Tibial artery (tissue), 4 donors: ENCODE results near the gene FLG.

Experiments
- DNase-seq, 2 donors: peaks; one replicate each; pipeline ENCODE4 v3.0.0-alpha.2; 2019
- H3K27ac ChIP-seq, 2 donors: fragments of 200-600 bp; sonication (generic) in 1 of 2; 1 replicate in 1 of 2; 2 replicates in 1 of 2; pipeline ENCODE4 v1.5.1; 2018 to 2019; ENCODE audit warnings: mild to moderate bottlenecking in 1 of 2
- H3K27me3 ChIP-seq, 2 donors: fragments of 200-600 bp; sonication (generic) in 1 of 2; one replicate each; pipeline versions ENCODE4 v1.5.1 to v1.6.0; 2016 to 2019
- H3K36me3 ChIP-seq, 3 donors: fragments of 200-600 bp; sonication (generic) in 2 of 3; one replicate each; pipeline ENCODE4 v1.5.1; 2016 to 2019; ENCODE audit warnings: mild to moderate bottlenecking in 2 of 3
- H3K4me1 ChIP-seq, 4 donors: fragments of 200-600 bp; sonication (generic) in 2 of 4; 1 replicate in 3 of 4; 2 replicates in 1 of 4; pipeline ENCODE4 v1.5.1; 2016 to 2019
- H3K4me3 ChIP-seq, 2 donors: fragments of 200-600 bp; sonication (generic) in 1 of 2; 1 replicate in 1 of 2; 2 replicates in 1 of 2; pipeline ENCODE4 v1.5.1; 2018 to 2019; ENCODE audit warnings: mild to moderate bottlenecking in 2 of 2
- H3K9me3 ChIP-seq, 3 donors: fragments of 200-600 bp; sonication (generic) in 1 of 3; one replicate each; pipeline ENCODE4 v1.5.1; 2016 to 2019
- intact Hi-C: fragments of 100-400 bp; cut with DNase I; formaldehyde crosslinking; loops from one replicate; pipeline ENCODE4 v1.15.0; 2023; ENCODE audit warnings: low total_unique reads
- TF ChIP-seq, protein P1 (sequence below), 2 experiments: fragments of 200-600 bp in 1 of 2; fragments of 450-650 bp in 1 of 2; IDR thresholded peaks; one replicate each; pipeline ENCODE4 v1.5.1; 2017 to 2019; ENCODE audit warnings: antibody characterized with exemption in 2 of 2, mild to moderate bottlenecking in 1 of 2, moderate library complexity in 1 of 2

FLG gene

GRCh38 chr1:152325111-152325510, at the start of gene FLG:
Gene FLG (minus strand): TSS chr1:152325239. CDS start chr1:152315456, 9,783 bp downstream.
- Histone ChIP-seq H3K27me3 (no peaks in the 10 kb centered on the region), H3K9me3 (no peaks in the 10 kb centered on the region), H3K36me3 (no peaks in the 10 kb centered on the region), H3K27ac (no peak within 1 kb of the TSS), H3K4me3 (no peak within 1 kb of the TSS), H3K4me1 (no peaks in the 10 kb centered on the region)
- TF ChIP-seq, protein P1, sequence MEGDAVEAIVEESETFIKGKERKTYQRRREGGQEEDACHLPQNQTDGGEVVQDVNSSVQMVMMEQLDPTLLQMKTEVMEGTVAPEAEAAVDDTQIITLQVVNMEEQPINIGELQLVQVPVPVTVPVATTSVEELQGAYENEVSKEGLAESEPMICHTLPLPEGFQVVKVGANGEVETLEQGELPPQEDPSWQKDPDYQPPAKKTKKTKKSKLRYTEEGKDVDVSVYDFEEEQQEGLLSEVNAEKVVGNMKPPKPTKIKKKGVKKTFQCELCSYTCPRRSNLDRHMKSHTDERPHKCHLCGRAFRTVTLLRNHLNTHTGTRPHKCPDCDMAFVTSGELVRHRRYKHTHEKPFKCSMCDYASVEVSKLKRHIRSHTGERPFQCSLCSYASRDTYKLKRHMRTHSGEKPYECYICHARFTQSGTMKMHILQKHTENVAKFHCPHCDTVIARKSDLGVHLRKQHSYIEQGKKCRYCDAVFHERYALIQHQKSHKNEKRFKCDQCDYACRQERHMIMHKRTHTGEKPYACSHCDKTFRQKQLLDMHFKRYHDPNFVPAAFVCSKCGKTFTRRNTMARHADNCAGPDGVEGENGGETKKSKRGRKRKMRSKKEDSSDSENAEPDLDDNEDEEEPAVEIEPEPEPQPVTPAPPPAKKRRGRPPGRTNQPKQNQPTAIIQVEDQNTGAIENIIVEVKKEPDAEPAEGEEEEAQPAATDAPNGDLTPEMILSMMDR (IDR thresholded peaks at IDR 0.05), result no peak
- no peak for DNase-seq
- intact Hi-C loops, result no loop called here

DNA sequence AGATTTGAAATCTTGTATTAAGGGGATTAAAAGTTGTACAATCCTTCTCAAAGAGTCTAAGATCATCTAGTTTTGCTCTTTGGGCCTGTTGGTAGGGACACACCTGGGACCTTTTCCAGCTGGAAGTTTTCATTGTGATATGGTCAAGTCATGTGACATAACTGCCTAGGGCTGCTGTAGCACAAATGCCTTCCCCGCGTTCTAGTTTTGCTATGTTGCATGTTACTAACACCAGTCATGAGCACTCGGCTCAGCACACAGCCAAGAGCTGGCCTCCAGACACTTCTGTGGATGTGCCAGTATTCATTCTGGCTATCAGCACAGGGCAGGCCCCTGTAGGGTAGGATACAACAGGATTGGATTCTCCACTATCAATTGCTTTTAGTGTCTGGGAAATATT, 49.4 kb upstream of the FLG start:
- no peak overlapping the region for H3K4me3 ChIP-seq
- TF ChIP-seq, protein P1 (IDR thresholded peaks at IDR 0.05), result no peak
- peaks cover 0 to 6% (median 0%) of the 10 kb centered on the region in 3 donors for H3K9me3 ChIP-seq
- intact Hi-C loops, result no loop called here
- no peaks in the 10 kb centered on the region for H3K36me3 ChIP-seq
- H3K27ac ChIP-seq, result no peak overlapping the region
- DNase-seq, result no peak
- no peaks in the 10 kb centered on the region for H3K27me3 ChIP-seq
- no peaks in the 10 kb centered on the region for H3K4me1 ChIP-seq

DNA sequence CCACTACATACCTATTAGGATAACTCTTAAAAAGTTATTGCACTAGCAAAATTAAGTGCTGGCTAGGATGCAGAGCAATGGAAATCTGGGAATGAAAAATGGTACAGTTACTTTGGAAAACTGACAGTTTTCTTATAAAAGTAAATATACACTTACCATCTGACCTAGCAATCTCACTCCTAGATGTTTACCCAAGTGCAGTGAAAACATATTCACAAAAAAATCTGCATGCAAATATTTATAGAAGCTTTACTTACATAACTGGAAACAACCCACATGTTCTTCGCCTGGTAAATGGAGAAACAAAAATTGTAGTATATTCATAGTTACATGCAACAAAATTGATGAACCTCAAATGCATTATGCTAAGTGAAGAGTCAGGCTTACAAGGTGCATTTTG, 47.6 kb upstream of the FLG start:
- no peak overlapping the region for H3K27ac ChIP-seq
- no peak for DNase-seq
- H3K27me3 ChIP-seq, result no peaks in the 10 kb centered on the region
- no peaks in the 10 kb centered on the region for H3K4me1 ChIP-seq
- TF ChIP-seq, protein P1 (IDR thresholded peaks at IDR 0.05), result no peak
- H3K9me3 ChIP-seq, result peaks cover 0 to 14% (median 4%) of the 10 kb centered on the region in 3 donors
- H3K36me3 ChIP-seq, result no peaks in the 10 kb centered on the region
- intact Hi-C loops, result no loop called here
- no peak overlapping the region for H3K4me3 ChIP-seq

DNA sequence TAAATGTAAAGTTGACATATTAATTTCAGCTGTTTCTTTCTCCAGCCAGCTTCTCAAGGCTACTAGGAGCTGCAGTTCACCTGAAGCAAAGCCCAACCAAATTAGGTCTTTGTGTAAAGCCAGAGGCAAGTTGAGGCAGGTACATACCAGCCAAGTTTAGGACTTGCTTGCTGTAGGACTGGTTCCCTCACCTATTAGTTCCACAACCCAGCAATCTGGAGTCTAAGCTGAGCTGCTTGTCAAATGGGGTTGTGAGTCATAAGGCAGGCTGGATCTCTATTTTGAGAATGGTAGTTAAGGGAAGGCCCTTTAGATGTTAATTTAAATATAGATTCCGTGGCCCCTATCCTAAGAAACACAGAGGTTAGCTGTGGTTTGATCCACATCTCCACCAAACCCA, 42.4 kb upstream of the FLG start:
- TF ChIP-seq, protein P1 (IDR thresholded peaks at IDR 0.05), result no peak
- no peak overlapping the region for H3K4me3 ChIP-seq
- H3K27me3 ChIP-seq, result no peaks in the 10 kb centered on the region
- H3K9me3 ChIP-seq, result peaks cover 0 to 14% (median 4%) of the 10 kb centered on the region in 3 donors
- no peaks in the 10 kb centered on the region for H3K36me3 ChIP-seq
- H3K27ac ChIP-seq, result no peak overlapping the region
- no peaks in the 10 kb centered on the region for H3K4me1 ChIP-seq
- intact Hi-C loops, result no loop called here
- DNase-seq, result no peak

GRCh38 chr1:152359906-152360305, 34.9 kb upstream of the FLG start, which contains the start of gene FLG2:
Gene FLG2 (minus strand): TSS chr1:152360006. CDS start chr1:152358884, 1,122 bp downstream.
- intact Hi-C loops, result no loop called here
- Histone ChIP-seq H3K27ac (no peak within 1 kb of the TSS), H3K36me3 (no peaks in the 10 kb centered on the region), H3K4me3 (no peak within 1 kb of the TSS), H3K27me3 (no peaks in the 10 kb centered on the region), H3K4me1 (no peaks in the 10 kb centered on the region), H3K9me3 (no peaks in the 10 kb centered on the region)
- no peak for DNase-seq
- TF ChIP-seq, protein P1 (IDR thresholded peaks at IDR 0.05), result no peak

DNA sequence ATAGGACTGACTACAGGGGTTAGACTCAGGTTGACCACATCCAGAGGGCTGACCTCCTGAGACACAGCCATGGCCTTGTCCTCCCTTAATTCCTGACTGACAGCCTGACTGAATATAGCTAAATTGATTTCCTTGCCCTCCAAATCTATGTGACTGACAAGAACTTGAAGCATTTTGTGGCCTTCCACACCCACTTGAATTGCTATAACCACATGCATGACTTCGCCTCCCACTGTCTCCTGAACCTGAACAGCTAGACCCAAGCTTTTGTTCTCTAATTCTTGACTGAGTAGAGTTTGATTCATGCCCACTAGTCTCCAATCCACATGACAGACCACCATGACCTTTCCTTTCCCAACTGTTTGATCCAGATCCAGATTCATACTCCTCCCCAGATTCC, 31.7 kb upstream of the FLG start:
- H3K4me1 ChIP-seq, result no peaks in the 10 kb centered on the region
- no peaks in the 10 kb centered on the region for H3K27me3 ChIP-seq
- TF ChIP-seq, protein P1 (IDR thresholded peaks at IDR 0.05), result no peak
- peaks cover 0 to 4% (median 0%) of the 10 kb centered on the region in 3 donors for H3K36me3 ChIP-seq
- H3K9me3 ChIP-seq, result no peaks in the 10 kb centered on the region
- intact Hi-C loops, result no loop called here
- no peak for DNase-seq
- H3K4me3 ChIP-seq, result no peak overlapping the region
- H3K27ac ChIP-seq, result no peak overlapping the region
